Stimulated activated CD4-positive, alpha-beta T cell treated with anti-CD3 and anti-CD28 coated beads, Interleukin-15, amount 100 ng/mL, for 24 hours (primary cell): ENCODE measurements around the gene NEDD8.
A peak's percentile ranks its signal among the peaks of the same experiment; 100 is the strongest.

Experiments
- DNase-seq: peaks from one replicate; pipeline ENCODE4 v3.0.0-alpha.2; 2020

NEDD8 gene

GRCh38 chr14:24232121-24232644 lies at the start of gene NEDD8:
Gene NEDD8, minus strand, starts transcription at chr14:24232367. Its CDS starts 100 bp downstream, at chr14:24232267.
- DNase-seq = peak; percentile 95

- DNase-seq = no peak
Observed at GRCh38 chr14:24281636-24282035, 49.5 kb upstream of the NEDD8 start.

GRCh38 chr14:24280797-24281460 lies 48.8 kb upstream of the NEDD8 start:
- no peak for DNase-seq

GRCh38 chr14:24279301-24280186 lies 47.4 kb upstream of the NEDD8 start:
- DNase-seq = peak; percentile 75

- DNase-seq = no peak
Observed at GRCh38 chr14:24278424-24278823, 46.3 kb upstream of the NEDD8 start.

GRCh38 chr14:24277606-24278321 lies 45.6 kb upstream of the NEDD8 start:
- DNase-seq = peak; percentile 49

GRCh38 chr14:24277071-24277470 lies 44.9 kb upstream of the NEDD8 start:
- no peak for DNase-seq

GRCh38 chr14:24274101-24274543 lies 42.0 kb upstream of the NEDD8 start:
- DNase-seq = peak; percentile 66

GRCh38 chr14:24273422-24273998 lies 41.3 kb upstream of the NEDD8 start:
- no peak for DNase-seq

GRCh38 chr14:24272467-24272866 lies 40.3 kb upstream of the NEDD8 start:
- no peak for DNase-seq

GRCh38 chr14:24271834-24272263 lies 39.7 kb upstream of the NEDD8 start:
- no peak for DNase-seq

- DNase-seq = peak; percentile 90
Observed at GRCh38 chr14:24271134-24271833, 39.1 kb upstream of the NEDD8 start, which contains the start of gene RABGGTA. Gene RABGGTA, minus strand, starts transcription at chr14:24271597. Its CDS starts 482 bp downstream, at chr14:24271115.

- no peak for DNase-seq
Observed at GRCh38 chr14:24270537-24271133, 38.5 kb upstream of the NEDD8 start.

- no peak for DNase-seq
Observed at GRCh38 chr14:24269910-24270536, 37.9 kb upstream of the NEDD8 start.

- no peak for DNase-seq
Observed at GRCh38 chr14:24269368-24269767, 37.2 kb upstream of the NEDD8 start.

GRCh38 chr14:24268225-24268624 lies 36.1 kb upstream of the NEDD8 start:
- no peak for DNase-seq

GRCh38 chr14:24267516-24267915 lies 35.3 kb upstream of the NEDD8 start:
- no peak for DNase-seq

GRCh38 chr14:24266344-24267244 lies 34.4 kb upstream of the NEDD8 start:
- no peak for DNase-seq

GRCh38 chr14:24264298-24264697 lies 32.1 kb upstream of the NEDD8 start:
- DNase-seq = no peak

- no peak for DNase-seq
Observed at GRCh38 chr14:24263848-24264247, 31.7 kb upstream of the NEDD8 start.
